GM23248 (cell line): ENCODE results near the gene DENND2C.

Experiments
- EZH2 ChIP-seq: fragments of 200-600 bp; sonication (generic); IDR thresholded peaks from 2 replicates; pipeline ENCODE4 v1.6.1; 2018; ENCODE audit warnings: antibody characterized with exemption, mild to moderate bottlenecking; ENCODE audit not compliant: insufficient read depth, poor library complexity, severe bottlenecking
- EZH2phosphoT487 ChIP-seq: fragments of 200-600 bp; sonication (generic); IDR thresholded peaks from 2 replicates; pipeline ENCODE4 v1.6.1; 2018; ENCODE audit warnings: antibody characterized with exemption, moderate library complexity, mild to moderate bottlenecking, low read depth; ENCODE audit not compliant: insufficient read depth

- TF ChIP-seq EZH2 (no peak), EZH2phosphoT487 (no peak)
Observed at GRCh38 chr1:114694540-114695310, 24.9 kb upstream of the DENND2C start.
